ENCODE data around the gene SETD7. TPM values are rescaled to one million over a fixed set of nuclear protein-coding genes. Genes with fewer than 3 reads are reported as not detected.

Gene SETD7
- total and polyA plus RNA-seq, 2 donors (not counting 1 experiment from before 2014, with no cell fraction given), result 5.1 to 13.0 TPM

GRCh38 chr4:139470295-139470694 lies 85.7 kb downstream of the SETD7 start:
- H3K79me2 ChIP-seq (ENCODE audit: control insufficient read depth, insufficient read depth, low read length), result peaks cover 63% of the 10 kb centered on the region
- H3K27me3 ChIP-seq (replicated peaks in 1 of 4; ENCODE audit: control extremely low read depth in 1 of 4, control insufficient read depth in 3 of 4, insufficient read depth in 4 of 4, low read length in 3 of 4), result no peaks in the 10 kb centered on the region
- peaks cover 0 to 17% of the 10 kb centered on the region in 2 experiments for H3K36me3 ChIP-seq (replicated peaks in 1 of 2; ENCODE audit: control extremely low read depth in 1 of 2, control insufficient read depth in 1 of 2, extremely low read depth in 1 of 2, insufficient read depth in 2 of 2, low read length in 1 of 2)
- H3K4me2 ChIP-seq (replicated peaks; ENCODE audit: low read depth, low read length, poor library complexity, severe bottlenecking), result no peak overlapping the region
- peaks cover 56% of the 10 kb centered on the region for H4K20me1 ChIP-seq (ENCODE audit: control insufficient read depth, insufficient read depth, low read length, poor library complexity, severe bottlenecking)
- Mint-ChIP-seq H3K9me3 (ENCODE audit: insufficient read depth) (peaks cover 12% of the 10 kb centered on the region), H3K4me1 (peaks cover 31% of the 10 kb centered on the region), H3K27me3 (no peaks in the 10 kb centered on the region), H3K4me3 (no peak overlapping the region), H3K27ac (no peak overlapping the region)
- peaks cover 0 to 18% (median 8%) of the 10 kb centered on the region in 3 donors for H3K9me3 ChIP-seq (ENCODE audit: control extremely low read depth in 1 of 3, control insufficient read depth in 2 of 3, insufficient read depth in 1 of 3, low read length in 2 of 3)
- intact Hi-C loops (cut with micrococcal nuclease), result no loop called here
- ChIA-PET CTCF (interaction anchor here (1.8 kb wide), 1 partner anchor 17 kb away, joined by 4 read pairs; no protein-coding TSS in a partner anchor), POLR2A (no interaction called here)
- DNase-seq, result no peak
- no peak overlapping the region for H2AFZ ChIP-seq (ENCODE audit: insufficient read depth, low read depth, low read length, poor library complexity, severe bottlenecking)
- no peak overlapping the region for H3K4me3 ChIP-seq (ENCODE audit: control extremely low read depth in 1 of 5, extremely low read depth in 1 of 5, insufficient read depth in 1 of 5, low read depth in 2 of 5, low read length in 4 of 5)
- ATAC-seq (ENCODE audit: low read depth), result no peak
- H3K27ac ChIP-seq (ENCODE audit: low read length in 2 of 2), result no peak overlapping the region
- TF ChIP-seq EZH2 (IDR thresholded peaks at IDR 0.05; ENCODE audit: borderline replicate concordance, insufficient read depth, low read depth, low read length, poor library complexity, severe bottlenecking), result no peak
- TF ChIP-seq CTCF (IDR thresholded peaks at IDR 0.05), result no peak
- no peak overlapping the region for H3K9ac ChIP-seq (ENCODE audit: low read length)
- peaks cover 10 to 18% of the 10 kb centered on the region in 2 donors for H3K4me1 ChIP-seq (ENCODE audit: control insufficient read depth in 2 of 2, insufficient read depth in 2 of 2, low read length in 2 of 2)

GRCh38 chr4:139469869-139470268 lies 86.2 kb downstream of the SETD7 start:
- Mint-ChIP-seq H3K9me3 (ENCODE audit: insufficient read depth) (peaks cover 12% of the 10 kb centered on the region), H3K4me1 (peaks cover 31% of the 10 kb centered on the region), H3K4me3 (no peak overlapping the region), H3K27ac (no peak overlapping the region), H3K27me3 (no peaks in the 10 kb centered on the region)
- Histone ChIP-seq H3K9me3 (ENCODE audit: control extremely low read depth in 1 of 3, control insufficient read depth in 2 of 3, insufficient read depth in 1 of 3, low read length in 2 of 3) (peaks cover 0 to 18% (median 8%) of the 10 kb centered on the region in 3 donors), H2AFZ (ENCODE audit: insufficient read depth, low read depth, low read length, poor library complexity, severe bottlenecking) (no peak overlapping the region), H3K4me2 (replicated peaks; ENCODE audit: low read depth, low read length, poor library complexity, severe bottlenecking) (no peak overlapping the region), H3K27me3 (replicated peaks in 1 of 4; ENCODE audit: control extremely low read depth in 1 of 4, control insufficient read depth in 3 of 4, insufficient read depth in 4 of 4, low read length in 3 of 4) (no peaks in the 10 kb centered on the region), H3K27ac (ENCODE audit: low read length in 2 of 2) (no peak overlapping the region), H3K9ac (ENCODE audit: low read length) (no peak overlapping the region), H3K79me2 (ENCODE audit: control insufficient read depth, insufficient read depth, low read length) (peaks cover 63% of the 10 kb centered on the region), H3K4me1 (ENCODE audit: control insufficient read depth in 2 of 2, insufficient read depth in 2 of 2, low read length in 2 of 2) (peaks cover 10 to 18% of the 10 kb centered on the region in 2 donors), H4K20me1 (ENCODE audit: control insufficient read depth, insufficient read depth, low read length, poor library complexity, severe bottlenecking) (peaks cover 56% of the 10 kb centered on the region), H3K36me3 (replicated peaks in 1 of 2; ENCODE audit: control extremely low read depth in 1 of 2, control insufficient read depth in 1 of 2, extremely low read depth in 1 of 2, insufficient read depth in 2 of 2, low read length in 1 of 2) (peaks cover 0 to 17% of the 10 kb centered on the region in 2 experiments), H3K4me3 (ENCODE audit: control extremely low read depth in 1 of 5, extremely low read depth in 1 of 5, insufficient read depth in 1 of 5, low read depth in 2 of 5, low read length in 4 of 5) (no peak overlapping the region)
- no peak for TF ChIP-seq EZH2 (IDR thresholded peaks at IDR 0.05; ENCODE audit: borderline replicate concordance, insufficient read depth, low read depth, low read length, poor library complexity, severe bottlenecking)
- no peak for TF ChIP-seq CTCF (IDR thresholded peaks at IDR 0.05)
- ATAC-seq (ENCODE audit: low read depth) (no peak), DNase-seq (no peak)
- intact Hi-C loops (cut with micrococcal nuclease), result no loop called here
- ChIA-PET POLR2A (no interaction called here), CTCF (interaction anchor here (1.1 kb wide), 1 partner anchor 17 kb away, joined by 4 read pairs; no protein-coding TSS in a partner anchor)
- whole genome bisulfite sequencing (ENCODE audit: insufficient coverage), result 91% methylated on average over 1 of the region's 1 CpG

All from B cell (primary cell).